Spleen (tissue), 7 donors: ENCODE data around the gene PRR7.

Source experiments
- CTCF ChIP-seq, 11 experiments: fragments of 200-600 bp in 7 of 11; fragments of 450-650 bp in 4 of 11; sonication (generic) in 4 of 11; IDR thresholded peaks in 8 of 11; conservative IDR thresholded peaks in 3 of 11; 1 replicate in 7 of 11; 2 replicates in 4 of 11; pipeline versions ENCODE4 v1.4.0 to v1.8.0; 2016 to 2021; ENCODE audit warnings: antibody characterized with exemption in 11 of 11, inconsistent platforms in 4 of 11, mild to moderate bottlenecking in 1 of 11
- POLR2A ChIP-seq, 3 donors: fragments of 450-650 bp; IDR thresholded peaks; one replicate each; pipeline ENCODE4 v1.5.1; 2017; ENCODE audit warnings: antibody characterized with exemption in 3 of 3, mild to moderate bottlenecking in 1 of 3
- POLR2AphosphoS5 ChIP-seq, 3 donors: sonication (generic); formaldehyde crosslinking; IDR thresholded peaks; one replicate each; pipeline ENCODE4 v1.5.1; 2017; ENCODE audit warnings: antibody characterized with exemption in 3 of 3
- donor health status: DM: no; HTN: no; CAD: no; lungs with moderate emphysema.
- donor health status: DM: no; HTN: no; CAD: no.
- donor health status: DM: no; HTN: no; CAD: no.

- TF ChIP-seq CTCF (IDR thresholded peaks at IDR 0.05 in 8 of 11, conservative IDR thresholded peaks at IDR 0.05 in 3 of 11) = no peak
- no peak for TF ChIP-seq POLR2AphosphoS5 (IDR thresholded peaks at IDR 0.05)
- TF ChIP-seq POLR2A (IDR thresholded peaks at IDR 0.05) = no peak
Observed at GRCh38 chr5:177427211-177427822, 19.3 kb upstream of the PRR7 start.
